ENCODE measurements around the gene USF2.

- TF ChIP-seq POLR2A (IDR thresholded peaks at IDR 0.05) (no peak), POLR2AphosphoS5 (IDR thresholded peaks at IDR 0.05) (no peak), CTCF (IDR thresholded peaks at IDR 0.05) (no peak)
These were observed 40.9 kb downstream of the USF2 start for GRCh38 chr19:35309481-35310279.

All from gastroesophageal sphincter (tissue), 3 donors.